Measurements from ENCODE around the gene SERPINB1.

DNA sequence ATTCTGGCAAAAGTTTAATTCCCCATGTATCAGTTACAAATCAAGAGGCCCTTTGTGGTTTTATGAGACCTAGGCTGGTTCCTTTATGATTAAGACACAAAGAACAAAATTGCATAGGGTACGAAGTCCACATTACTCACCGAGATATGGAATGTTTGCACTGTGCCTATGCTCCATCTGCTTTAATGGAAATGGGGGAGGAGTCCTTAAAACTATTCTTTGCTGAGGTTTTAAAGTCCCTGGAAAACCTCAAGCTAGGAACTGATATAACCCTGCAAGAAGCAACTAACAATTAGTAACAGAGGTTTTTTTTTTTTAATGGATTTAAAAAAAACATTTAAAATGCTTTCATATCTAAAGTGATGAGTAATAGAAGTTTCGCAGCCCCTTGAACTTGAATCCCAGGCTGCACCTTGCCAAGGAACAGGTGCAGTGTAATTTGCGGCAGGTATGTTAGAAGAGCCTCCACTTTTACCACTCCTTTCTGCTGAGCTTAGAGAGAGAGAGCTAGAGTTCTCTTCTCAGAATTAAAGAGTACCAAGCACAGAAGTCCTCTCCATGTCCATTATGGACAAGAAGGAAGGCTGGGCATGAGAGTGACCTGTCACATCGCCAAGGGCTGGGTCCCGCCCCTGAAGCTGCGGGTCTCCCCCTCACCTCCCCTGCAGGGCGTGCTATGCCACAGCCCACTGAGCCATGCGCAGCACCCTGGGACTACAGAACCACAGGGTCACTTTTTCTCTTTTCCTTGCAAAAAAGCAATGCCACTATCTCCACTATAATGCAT, 2.3 kb downstream of the SERPINB1 start:
- TF ChIP-seq, protein P1, sequence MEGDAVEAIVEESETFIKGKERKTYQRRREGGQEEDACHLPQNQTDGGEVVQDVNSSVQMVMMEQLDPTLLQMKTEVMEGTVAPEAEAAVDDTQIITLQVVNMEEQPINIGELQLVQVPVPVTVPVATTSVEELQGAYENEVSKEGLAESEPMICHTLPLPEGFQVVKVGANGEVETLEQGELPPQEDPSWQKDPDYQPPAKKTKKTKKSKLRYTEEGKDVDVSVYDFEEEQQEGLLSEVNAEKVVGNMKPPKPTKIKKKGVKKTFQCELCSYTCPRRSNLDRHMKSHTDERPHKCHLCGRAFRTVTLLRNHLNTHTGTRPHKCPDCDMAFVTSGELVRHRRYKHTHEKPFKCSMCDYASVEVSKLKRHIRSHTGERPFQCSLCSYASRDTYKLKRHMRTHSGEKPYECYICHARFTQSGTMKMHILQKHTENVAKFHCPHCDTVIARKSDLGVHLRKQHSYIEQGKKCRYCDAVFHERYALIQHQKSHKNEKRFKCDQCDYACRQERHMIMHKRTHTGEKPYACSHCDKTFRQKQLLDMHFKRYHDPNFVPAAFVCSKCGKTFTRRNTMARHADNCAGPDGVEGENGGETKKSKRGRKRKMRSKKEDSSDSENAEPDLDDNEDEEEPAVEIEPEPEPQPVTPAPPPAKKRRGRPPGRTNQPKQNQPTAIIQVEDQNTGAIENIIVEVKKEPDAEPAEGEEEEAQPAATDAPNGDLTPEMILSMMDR (conservative IDR thresholded peaks at IDR 0.05) = no peak
- no peak for TF ChIP-seq EZH2 (IDR thresholded peaks at IDR 0.05; ENCODE audit: low read depth)
